Smooth muscle cell (in vitro differentiated cells): ENCODE measurements around the gene SLC6A5. TPM values are rescaled to one million over a fixed set of nuclear protein-coding genes. Genes with fewer than 3 reads are reported as not detected.

Experiments used
- DNase-seq: peaks from one replicate; lab custom pipeline; 2025; ENCODE audit not compliant: unreplicated experiment; lab: John Stamatoyannopoulos, UW
- H2AFZ ChIP-seq: fragments of 200-600 bp; sonication (generic); 2 replicates; pipeline ENCODE4 v1.6.0; 2016; ENCODE audit warnings: antibody characterized with exemption, low read depth, mild to moderate bottlenecking
- H3F3A ChIP-seq: fragments of 200-600 bp; sonication (generic); 2 replicates; pipeline ENCODE4 v1.6.0; 2017; ENCODE audit warnings: antibody characterized with exemption, low read depth
- H3K27ac ChIP-seq: fragments of 200-600 bp; sonication (generic); 2 replicates; pipeline ENCODE4 v1.5.1; 2016; ENCODE audit warnings: low read depth, mild to moderate bottlenecking
- H3K27me3 ChIP-seq: fragments of 200-600 bp; sonication (generic); 2 replicates; pipeline ENCODE4 v1.6.1; 2016; ENCODE audit warnings: low read depth, mild to moderate bottlenecking
- H3K36me3 ChIP-seq: fragments of 200-600 bp; sonication (generic); 2 replicates; pipeline ENCODE4 v1.5.1; 2016; ENCODE audit warnings: low read depth
- H3K4me1 ChIP-seq: fragments of 200-600 bp; sonication (generic); 2 replicates; pipeline ENCODE4 v1.5.1; 2016; ENCODE audit warnings: low read depth
- H3K4me2 ChIP-seq: fragments of 200-600 bp; sonication (generic); 2 replicates; pipeline ENCODE4 v1.6.0; 2016; ENCODE audit warnings: mild to moderate bottlenecking
- H3K4me3 ChIP-seq: fragments of 200-600 bp; sonication (generic); 2 replicates; pipeline ENCODE4 v1.5.1; 2016; ENCODE audit warnings: mild to moderate bottlenecking
- H3K79me2 ChIP-seq: fragments of 200-600 bp; sonication (generic); 2 replicates; pipeline ENCODE4 v1.6.0; 2016; ENCODE audit warnings: low read depth, mild to moderate bottlenecking
- H3K9ac ChIP-seq: fragments of 200-600 bp; sonication (generic); 2 replicates; pipeline ENCODE4 v1.6.0; 2016; ENCODE audit warnings: low read depth
- H3K9me3 ChIP-seq: fragments of 200-600 bp; sonication (generic); replicated peaks from 2 replicates; pipeline ENCODE4 v1.5.1; 2016; ENCODE audit warnings: low read depth
- H4K20me1 ChIP-seq: fragments of 200-600 bp; sonication (generic); 2 replicates; pipeline ENCODE4 v1.6.0; 2016; ENCODE audit warnings: low read depth
- CTCF ChIP-seq: fragments of 200-600 bp; sonication (generic); IDR thresholded peaks from 2 replicates; pipeline ENCODE4 v1.5.1; 2017; ENCODE audit warnings: borderline replicate concordance, mild to moderate bottlenecking, antibody characterized with exemption; ENCODE audit not compliant: insufficient read depth, poor library complexity, severe bottlenecking
- WGBS: methylation state at CpG from one replicate; pipeline ENCODE4 v1.1.7; 2016; ENCODE audit warnings: low lambda C conversion rate; 5-methylcytosine and 5-hydroxymethylcytosine counted together
- polyA plus RNA-seq: library from polyadenylated mRNA; unstranded; fragments of >200 nt; fragmentation: Nextera tagmentation; extraction: Ambion mirVana; gene quantifications from 2 replicates; pipeline ENCODE4 v1.2.1, GENCODE V29; 2016
- total RNA-seq: library from RNA; depleted of rRNA; stranded (reverse); fragments of >200 nt; gene quantifications from 2 replicates; pipeline ENCODE4 v1.2.3, GENCODE V29; 2014

The SLC6A5 gene
- total and polyA plus RNA-seq, 2 experiments from 2014 or later, result not detected

- H4K20me1 ChIP-seq, result no peaks in the 10 kb centered on the region
- TF ChIP-seq CTCF, result no peak
- no peak overlapping the region for H2AFZ ChIP-seq
- no peaks in the 10 kb centered on the region for H3K79me2 ChIP-seq
- H3F3A ChIP-seq, result no peaks in the 10 kb centered on the region
- no peak for DNase-seq
- peaks cover 11% of the 10 kb centered on the region for H3K27me3 ChIP-seq
- no peak overlapping the region for H3K27ac ChIP-seq
- WGBS, result 82% methylated on average over 7 of the region's 7 CpGs
- no peaks in the 10 kb centered on the region for H3K9me3 ChIP-seq
- no peak overlapping the region for H3K9ac ChIP-seq
- no peak overlapping the region for H3K4me3 ChIP-seq
- H3K4me2 ChIP-seq, result no peak overlapping the region
- no peaks in the 10 kb centered on the region for H3K36me3 ChIP-seq
- H3K4me1 ChIP-seq, result no peaks in the 10 kb centered on the region
Observed at GRCh38 chr11:20638074-20638473, 38.7 kb downstream of the SLC6A5 start.

- Histone ChIP-seq H3K9ac (no peak overlapping the region), H3K27ac (no peak overlapping the region), H3K79me2 (no peaks in the 10 kb centered on the region), H4K20me1 (no peaks in the 10 kb centered on the region), H3K9me3 (no peaks in the 10 kb centered on the region), H3K27me3 (peaks cover 11% of the 10 kb centered on the region), H3F3A (no peaks in the 10 kb centered on the region), H3K36me3 (no peaks in the 10 kb centered on the region), H2AFZ (no peak overlapping the region), H3K4me3 (no peak overlapping the region), H3K4me2 (no peak overlapping the region), H3K4me1 (no peaks in the 10 kb centered on the region)
- no peak for DNase-seq
- no peak for TF ChIP-seq CTCF
- 81% methylated on average over 3 of the region's 3 CpGs for WGBS
Observed at GRCh38 chr11:20639688-20640087, 40.3 kb downstream of the SLC6A5 start.

GRCh38 chr11:20640401-20640800 lies 41.0 kb downstream of the SLC6A5 start:
- 91% methylated on average over 2 of the region's 2 CpGs for WGBS
- Histone ChIP-seq H3K36me3 (no peaks in the 10 kb centered on the region), H3K27ac (no peak overlapping the region), H3K9ac (no peak overlapping the region), H3K79me2 (no peaks in the 10 kb centered on the region), H3K27me3 (peaks cover 11% of the 10 kb centered on the region), H3K9me3 (no peaks in the 10 kb centered on the region), H3K4me2 (no peak overlapping the region), H4K20me1 (no peaks in the 10 kb centered on the region), H3F3A (no peaks in the 10 kb centered on the region), H2AFZ (no peak overlapping the region), H3K4me1 (no peaks in the 10 kb centered on the region), H3K4me3 (no peak overlapping the region)
- DNase-seq, result no peak
- no peak for TF ChIP-seq CTCF

GRCh38 chr11:20644360-20644759 lies 45.0 kb downstream of the SLC6A5 start:
- H3K4me1 ChIP-seq, result no peaks in the 10 kb centered on the region
- H3K4me2 ChIP-seq, result no peak overlapping the region
- no peak overlapping the region for H3K27ac ChIP-seq
- H4K20me1 ChIP-seq, result no peaks in the 10 kb centered on the region
- no peak overlapping the region for H2AFZ ChIP-seq
- peaks cover 11% of the 10 kb centered on the region for H3K27me3 ChIP-seq
- no peaks in the 10 kb centered on the region for H3K36me3 ChIP-seq
- TF ChIP-seq CTCF, result no peak
- no peaks in the 10 kb centered on the region for H3F3A ChIP-seq
- WGBS, result 89% methylated on average over 4 of the region's 4 CpGs
- DNase-seq, result no peak
- H3K9me3 ChIP-seq, result no peaks in the 10 kb centered on the region
- H3K9ac ChIP-seq, result no peak overlapping the region
- no peak overlapping the region for H3K4me3 ChIP-seq
- H3K79me2 ChIP-seq, result no peaks in the 10 kb centered on the region
